ENCODE results near the gene SMIM38. TPM values are rescaled to one million over a fixed set of nuclear protein-coding genes. Genes with fewer than 3 reads are reported as not detected.

The SMIM38 gene
- total RNA-seq: 1 to 10 TPM in 2 of 4 donors, under 1 TPM in 1, not detected in 1; 0.45 to 2.3 (median 2.0) TPM

DNA sequence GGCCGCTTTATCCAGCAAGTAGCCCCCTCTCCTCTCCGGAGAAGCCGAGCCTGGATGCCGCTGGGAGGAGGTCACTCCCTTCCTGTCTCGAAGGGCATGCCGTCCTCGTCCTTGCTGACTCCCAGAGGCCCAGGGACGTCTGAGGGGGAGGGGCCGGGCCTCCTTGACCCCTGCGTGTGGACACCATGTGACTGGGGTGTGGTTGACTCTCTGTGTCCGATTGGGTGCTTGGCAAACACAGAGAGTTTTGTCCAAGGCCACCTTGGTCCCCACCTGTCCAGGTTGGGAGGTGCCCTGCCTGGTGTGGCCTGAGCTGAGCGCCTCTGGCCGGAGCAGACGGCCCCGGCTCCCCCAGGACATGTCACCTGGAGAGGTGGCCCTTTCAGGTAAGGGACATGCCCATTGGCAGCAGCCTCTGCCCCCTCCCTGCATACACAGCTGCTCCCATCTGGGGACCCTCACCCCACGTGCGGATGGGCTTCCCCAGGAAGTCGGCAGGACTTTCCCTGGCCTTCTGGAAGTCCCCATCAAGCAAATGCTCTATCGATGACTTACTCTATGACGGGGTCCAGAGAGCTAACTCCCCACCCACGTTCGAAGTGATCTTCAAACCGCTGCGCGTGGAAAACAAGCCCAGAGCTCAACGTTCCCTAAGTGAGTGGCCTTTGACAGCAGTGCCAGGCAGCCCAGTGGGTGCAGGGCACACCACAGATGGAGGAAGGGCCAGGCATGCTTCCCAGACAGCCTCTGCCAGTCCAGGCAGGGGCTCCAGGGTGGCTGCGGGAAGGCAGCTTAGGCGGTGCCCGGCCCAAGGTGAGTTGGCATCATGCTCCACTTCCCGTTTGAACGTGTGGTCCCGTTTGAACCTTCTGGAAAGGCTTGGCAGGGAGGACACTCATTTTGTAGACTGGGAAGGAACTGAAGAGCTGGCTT lies at the start of gene SMIM38:
Gene SMIM38 (plus strand): TSS at position 634 of the 933 bp plus-strand sequence. CDS start 1,912 bp downstream, outside the sequence.
- Histone ChIP-seq H3K4me1 (peaks cover 0 to 8% of the 10 kb centered on the region in 2 donors), H3K27me3 (peaks cover 5% of the 10 kb centered on the region), H3K9me3 (no peaks in the 10 kb centered on the region), H3K36me3 (no peaks in the 10 kb centered on the region), H3K27ac (no peak within 1 kb of the TSS), H3K4me3 (replicated peaks in 1 of 3) (no peak within 1 kb of the TSS)
- intact Hi-C loops (cut with DNase I): no loop called here
- DNase-seq: no peak
- TF ChIP-seq POLR2A (IDR thresholded peaks at IDR 0.05) (no peak), CTCF (IDR thresholded peaks at IDR 0.05) (no peak)
- 69 to 81% methylated on average over 19 to 20 of the region's 32 CpGs for WGBS, 2 donors

DNA sequence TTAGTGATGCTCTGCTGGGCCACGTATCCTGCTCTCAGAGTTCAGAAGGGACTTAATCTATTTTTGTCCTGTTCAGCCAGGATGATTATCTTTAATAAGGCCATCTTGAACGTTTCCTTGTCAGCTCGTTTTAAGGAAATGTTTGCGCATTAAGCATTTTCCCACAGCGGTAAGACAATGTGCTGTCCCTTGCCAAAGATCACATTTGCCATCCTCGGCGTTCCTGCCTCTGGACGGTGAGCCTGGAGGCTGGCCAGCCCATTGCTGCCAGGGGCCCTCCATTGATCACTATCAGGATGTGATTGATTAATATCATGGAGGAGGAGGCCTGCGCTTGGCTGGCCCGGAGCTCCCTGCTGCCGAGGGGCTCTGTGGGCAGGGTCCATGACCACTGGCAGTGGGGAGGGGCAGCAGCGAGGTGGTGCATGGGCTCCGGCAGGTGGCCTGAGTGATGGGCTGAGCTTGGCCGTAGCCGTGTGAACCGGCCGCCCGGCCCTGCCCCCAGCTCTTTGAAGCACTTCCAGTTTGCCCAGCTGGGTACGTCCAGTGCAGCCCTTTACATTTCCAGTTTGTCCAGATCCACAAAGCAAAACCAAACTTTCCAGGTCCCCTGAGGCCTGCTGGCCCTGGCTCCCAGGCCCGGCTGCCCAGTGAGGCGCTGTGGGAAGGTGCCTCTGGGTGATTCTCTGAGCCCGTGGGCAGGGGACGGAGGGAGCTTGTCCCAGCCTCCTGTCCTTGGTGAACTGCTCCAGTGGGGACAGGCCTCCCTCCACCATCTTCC lies 49.5 kb upstream of the SMIM38 start:
- intact Hi-C loops (cut with DNase I): loop anchor here (10.0 kb wide), 1 partner anchor 189 kb away; the partner anchor contains the start of gene MYEOV
- 32 to 33% methylated on average over 8 to 22 of the region's 23 CpGs for WGBS, 2 donors
- TF ChIP-seq POLR2A (IDR thresholded peaks at IDR 0.05): no peak
- TF ChIP-seq CTCF (IDR thresholded peaks at IDR 0.05): no peak

DNA sequence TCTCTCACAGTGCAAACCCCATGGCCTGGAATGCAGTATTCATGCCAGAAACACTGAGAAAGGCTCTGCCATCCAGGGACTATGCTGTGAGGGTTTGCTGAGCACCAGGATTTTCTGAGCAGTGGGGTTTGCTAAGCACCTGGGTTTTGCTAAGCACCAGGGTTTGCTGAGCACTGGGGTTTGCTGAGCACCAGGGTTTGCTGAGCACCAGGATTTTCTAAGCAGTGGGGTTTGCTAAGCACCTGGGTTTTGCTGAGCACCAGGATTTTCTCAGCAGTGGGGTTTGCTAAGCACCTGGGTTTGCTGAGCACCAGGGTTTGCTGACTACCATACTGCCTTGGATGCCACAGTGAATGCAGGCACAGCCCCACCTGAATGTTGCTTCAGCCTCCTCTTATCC lies 48.3 kb upstream of the SMIM38 start:
- H3K27ac ChIP-seq: peak overlapping the region in 2 of 3 donors; percentile 33 to 61
- TF ChIP-seq CTCF (IDR thresholded peaks at IDR 0.05): no peak
- TF ChIP-seq POLR2A (IDR thresholded peaks at IDR 0.05): no peak
- no peaks in the 10 kb centered on the region for H3K9me3 ChIP-seq
- no peaks in the 10 kb centered on the region for H3K36me3 ChIP-seq
- H3K4me3 ChIP-seq (replicated peaks in 1 of 3): no peak overlapping the region
- DNase-seq: no peak
- peaks cover 19 to 21% of the 10 kb centered on the region in 2 donors for H3K4me1 ChIP-seq
- H3K27me3 ChIP-seq: no peaks in the 10 kb centered on the region
- intact Hi-C loops (cut with DNase I): loop anchor here (10.0 kb wide), 1 partner anchor 187 kb away; the partner anchor contains the start of gene MYEOV

More for the DNA sequence above, 49.5 kb upstream of the SMIM38 start:
- peak overlapping the region; percentile 33 to 67 (median 61) for H3K27ac ChIP-seq
- DNase-seq: peak; percentile 80 to 82
- H3K27me3 ChIP-seq: no peaks in the 10 kb centered on the region
- peaks cover 19 to 25% of the 10 kb centered on the region in 2 donors for H3K4me1 ChIP-seq
- no peak overlapping the region for H3K4me3 ChIP-seq (replicated peaks in 1 of 3)
- no peaks in the 10 kb centered on the region for H3K36me3 ChIP-seq
- no peaks in the 10 kb centered on the region for H3K9me3 ChIP-seq

DNA sequence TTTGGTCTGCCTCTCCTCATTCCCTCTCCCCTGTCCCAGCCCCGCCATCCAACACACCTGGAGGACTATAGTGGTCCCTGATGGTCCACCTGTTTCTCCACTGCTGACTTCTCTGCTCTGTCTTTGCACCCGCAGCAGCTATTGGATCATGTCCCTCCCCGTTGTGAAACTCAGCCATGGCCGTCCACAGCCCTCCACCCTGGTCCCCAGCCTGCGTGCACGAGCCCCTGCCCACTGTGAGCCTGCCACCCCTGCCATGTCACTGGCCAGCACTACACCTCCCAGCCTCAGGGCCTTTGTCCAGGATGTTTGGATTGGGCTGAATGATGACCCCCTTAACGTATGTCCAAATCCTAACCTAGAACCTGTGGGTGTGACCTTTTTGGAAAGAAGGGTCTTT lies 47.7 kb upstream of the SMIM38 start:
- Histone ChIP-seq H3K27ac (no peak overlapping the region), H3K9me3 (no peaks in the 10 kb centered on the region), H3K27me3 (no peaks in the 10 kb centered on the region), H3K4me3 (replicated peaks in 1 of 3) (no peak overlapping the region), H3K4me1 (peaks cover 19 to 21% of the 10 kb centered on the region in 2 donors), H3K36me3 (no peaks in the 10 kb centered on the region)
- TF ChIP-seq CTCF (IDR thresholded peaks at IDR 0.05) (no peak), POLR2A (IDR thresholded peaks at IDR 0.05) (no peak)
- no peak for DNase-seq
- intact Hi-C loops (cut with DNase I): loop anchor here (10.0 kb wide), 1 partner anchor 187 kb away; the partner anchor contains the start of gene MYEOV
- WGBS, 2 donors: 96 to 97% methylated on average over 7 of the region's 7 CpGs
